SU-DHL-6 (cell line): ENCODE results near the gene STC2.

Experiments used
- CTCF ChIP-seq: fragments of 200-600 bp; sonication (generic); IDR thresholded peaks from one replicate; pipeline ENCODE4 v1.5.1; 2017; ENCODE audit warnings: antibody characterized with exemption, mild to moderate bottlenecking, low read length, moderate library complexity; ENCODE audit not compliant: insufficient read depth, poor library complexity, severe bottlenecking
- EZH2phosphoT487 ChIP-seq: fragments of 200-600 bp; sonication (generic), shearing (Covaris generic); conservative IDR thresholded peaks from 2 replicates; pipeline ENCODE4 v1.6.1; 2018; ENCODE audit warnings: mild to moderate bottlenecking, antibody characterized with exemption, low read length, moderate library complexity, mixed read lengths

- TF ChIP-seq CTCF (no peak), EZH2phosphoT487 (no peak)
Observed at GRCh38 chr5:173296737-173297676, 31.2 kb downstream of the STC2 start.
